GM12872 (cell line): Measurements from ENCODE around the gene TRPM1.
A peak's percentile ranks its signal among the peaks of the same experiment; 100 is the strongest.

Source experiments
- CTCF ChIP-seq: IDR thresholded peaks from 3 replicates; pipeline ENCODE4 v1.5.1; 2011; ENCODE audit warnings: low read depth, mild to moderate bottlenecking, low read length, moderate library complexity; ENCODE audit not compliant: insufficient read depth

The TRPM1 gene

DNA sequence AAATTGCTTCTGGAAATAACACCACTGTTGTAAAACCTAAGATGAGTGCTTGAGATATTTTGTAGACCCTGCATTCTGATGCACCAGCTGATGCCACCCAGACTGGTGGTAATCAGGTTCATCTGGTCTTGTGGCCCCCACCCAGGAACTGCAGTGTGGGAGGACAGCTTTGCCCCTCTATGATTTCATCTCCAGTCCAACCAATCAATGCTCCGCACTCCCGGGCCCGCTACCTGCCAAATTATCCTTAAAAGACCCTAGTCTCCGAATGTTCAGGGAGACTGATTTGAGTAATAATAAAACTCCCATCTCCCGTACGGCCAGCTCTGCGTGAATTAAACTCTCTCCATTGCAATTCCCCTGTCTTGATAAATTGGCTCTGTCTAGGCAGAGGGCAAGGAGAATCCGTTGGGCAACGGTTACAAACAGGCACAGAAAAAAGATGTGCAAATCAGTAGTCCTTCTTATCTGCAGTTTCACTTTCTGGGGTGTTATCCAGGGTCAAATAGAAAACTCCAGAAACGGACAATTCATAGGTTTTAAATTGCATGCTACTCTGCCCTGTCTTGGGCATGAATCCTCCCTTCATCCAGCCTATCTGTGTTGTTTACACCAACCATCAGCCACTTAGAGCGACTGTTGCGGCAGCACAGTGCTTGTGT, 29.2 kb upstream of the TRPM1 start:
- TF ChIP-seq CTCF = no peak

DNA sequence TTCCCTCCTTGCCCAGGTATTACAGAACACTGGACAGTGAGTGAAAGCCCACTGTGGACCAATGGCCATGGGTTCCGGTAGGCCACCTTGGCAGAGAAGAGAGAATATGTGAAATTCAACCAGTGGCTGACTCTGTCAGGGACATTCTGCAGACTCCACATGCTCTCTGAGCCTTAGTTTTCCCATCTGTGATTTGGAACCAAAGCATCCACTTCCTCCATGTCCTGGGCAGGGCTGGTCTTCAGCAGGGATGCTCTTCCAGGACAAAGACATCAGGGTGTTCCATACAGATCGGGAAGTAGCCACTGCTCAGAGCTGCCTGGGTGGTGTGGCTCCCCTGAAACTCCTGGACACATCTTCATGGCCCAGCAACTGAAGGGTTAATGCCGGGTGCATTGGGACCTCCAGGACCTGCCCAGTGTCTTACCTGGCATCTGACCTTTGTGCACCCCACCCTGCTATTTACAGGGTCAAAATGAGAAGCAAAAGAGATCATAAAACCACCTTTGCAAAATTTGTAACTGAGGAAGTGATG, 28.3 kb upstream of the TRPM1 start:
- TF ChIP-seq CTCF = no peak

DNA sequence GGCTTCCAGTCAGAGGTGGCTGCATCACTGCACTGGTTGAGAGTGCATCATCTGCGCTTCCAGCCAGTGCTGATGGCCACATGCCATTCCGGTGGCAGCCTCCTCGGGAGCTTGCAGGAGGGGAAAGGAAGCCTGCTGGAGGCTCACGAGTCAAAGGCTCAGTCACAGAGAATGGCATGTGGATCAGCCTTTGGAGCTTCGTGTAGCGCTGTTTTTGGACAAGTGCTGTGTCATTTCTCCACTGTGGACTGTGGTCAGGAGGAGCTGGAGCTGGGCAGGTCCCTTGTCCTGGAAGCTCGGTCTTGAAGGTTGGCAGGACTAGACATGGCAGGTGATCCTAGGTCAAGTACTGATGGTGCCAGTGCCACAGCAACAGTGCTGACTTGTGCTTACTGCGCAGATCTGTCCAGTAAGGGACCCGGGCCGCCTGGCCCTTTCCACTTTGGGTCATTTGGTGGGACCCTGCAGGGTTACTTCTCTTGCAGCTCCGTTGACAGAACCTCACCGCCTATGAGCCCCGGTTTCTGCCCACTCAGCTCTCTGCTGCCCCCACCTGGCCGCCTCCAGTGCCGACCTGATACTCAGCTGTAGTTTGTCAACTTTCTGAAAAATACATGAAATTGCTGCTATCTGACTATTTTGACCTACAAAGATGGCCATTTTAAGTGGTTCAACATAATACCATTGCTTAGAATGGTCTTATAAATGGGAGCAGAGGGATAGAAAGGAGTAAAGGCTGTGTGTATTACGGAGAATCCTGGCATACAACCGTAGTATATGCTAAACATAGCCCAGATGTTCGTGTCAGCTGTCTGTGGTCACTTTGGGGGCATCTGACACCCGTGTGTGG, 27.6 kb upstream of the TRPM1 start:
- TF ChIP-seq CTCF = peak; percentile 94

DNA sequence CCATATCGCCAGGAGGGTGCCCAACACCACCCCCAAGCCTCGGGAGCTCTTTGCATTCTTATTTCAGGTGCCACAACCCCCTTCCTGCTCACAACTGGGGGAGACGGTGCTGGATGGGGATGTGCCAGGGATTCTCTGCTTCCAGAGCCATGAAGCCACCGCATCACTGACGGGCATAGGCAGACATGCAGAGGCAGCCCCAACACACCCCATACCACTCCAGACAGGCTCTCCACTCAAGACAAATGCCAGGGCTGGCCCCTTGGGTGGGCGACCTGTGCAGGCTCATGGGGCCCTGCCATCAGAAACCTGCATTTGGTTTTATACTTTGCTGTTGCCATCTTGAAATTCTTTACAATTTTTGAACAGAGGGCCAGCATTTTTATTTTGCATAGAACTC, 27.0 kb upstream of the TRPM1 start:
- TF ChIP-seq CTCF = no peak

DNA sequence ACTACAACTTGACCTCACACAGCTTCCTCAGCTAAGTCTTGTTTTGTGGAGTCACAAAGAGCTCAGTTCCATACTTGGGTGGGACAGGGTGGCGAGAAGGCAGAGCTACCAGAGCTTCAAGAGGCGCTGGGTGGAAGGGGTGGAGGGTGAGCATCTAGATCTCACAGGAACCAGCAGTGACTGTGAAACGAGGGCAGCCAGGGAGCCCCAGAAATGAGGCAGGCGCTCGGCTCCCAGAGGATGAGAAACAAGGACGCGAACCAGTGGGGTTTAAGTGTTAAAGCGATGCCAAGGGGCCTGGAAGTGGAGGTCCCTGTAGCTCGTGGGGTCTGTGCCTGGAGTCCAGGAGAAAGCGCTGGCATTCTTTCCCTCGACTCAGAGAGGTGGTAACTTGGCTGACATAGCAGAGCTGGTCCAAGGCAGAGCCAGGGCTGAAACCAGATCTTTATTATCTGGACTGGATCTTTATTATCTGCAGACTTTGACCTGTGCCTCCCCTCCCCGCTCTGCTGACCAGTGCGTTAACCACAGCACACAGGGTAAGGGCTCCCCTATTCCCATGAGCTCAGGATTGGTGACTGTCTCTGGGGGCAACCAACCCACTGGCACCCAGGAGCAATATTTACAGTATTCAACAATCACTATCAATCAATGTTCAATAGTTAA, 26.2 kb upstream of the TRPM1 start:
- TF ChIP-seq CTCF = no peak

DNA sequence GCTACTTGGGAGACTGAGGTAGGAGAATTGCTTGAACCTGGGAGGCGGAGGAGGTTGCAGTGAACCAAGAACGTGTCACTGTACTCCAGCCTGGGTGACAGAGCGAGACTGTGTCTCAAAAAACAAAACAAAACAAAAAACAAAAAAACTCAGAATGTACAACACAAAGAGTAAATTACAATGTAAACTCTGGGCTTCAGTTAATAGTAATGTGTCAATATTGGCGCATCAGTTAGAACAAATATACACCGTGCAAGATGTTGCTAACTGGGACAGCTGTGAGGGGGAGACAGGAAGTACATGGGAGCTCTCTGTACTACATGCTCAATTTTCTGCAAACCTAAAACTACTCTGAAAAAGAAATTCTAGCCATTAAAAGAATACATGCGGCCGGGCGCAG, 23.5 kb upstream of the TRPM1 start:
- no peak for TF ChIP-seq CTCF

- TF ChIP-seq CTCF = no peak
Measured at GRCh38 chr15:31116423-31117030, 15.0 kb upstream of the TRPM1 start.
